Measurements from ENCODE around the gene MTUS2.

GRCh38 chr13:29537736-29538651, 717.9 kb downstream of the MTUS2 start:
- TF ChIP-seq CTCF (IDR thresholded peaks at IDR 0.05) (no peak), POLR2A (IDR thresholded peaks at IDR 0.05) (no peak)
